HK-2 (cell line): ENCODE results near the gene ZSCAN9.

ENCODE experiments used
- DNase-seq: peaks from one replicate; pipeline ENCODE4 v3.0.0-alpha.2; 2018; ENCODE audit not compliant: unreplicated experiment

The ZSCAN9 gene

GRCh38 chr6:28225056-28225834, at the start of gene ZSCAN9:
ZSCAN9 (plus strand) TSS chr6:28225275; CDS start chr6:28227085, 1,810 bp downstream.
- peak; percentile 89 for DNase-seq

DNA sequence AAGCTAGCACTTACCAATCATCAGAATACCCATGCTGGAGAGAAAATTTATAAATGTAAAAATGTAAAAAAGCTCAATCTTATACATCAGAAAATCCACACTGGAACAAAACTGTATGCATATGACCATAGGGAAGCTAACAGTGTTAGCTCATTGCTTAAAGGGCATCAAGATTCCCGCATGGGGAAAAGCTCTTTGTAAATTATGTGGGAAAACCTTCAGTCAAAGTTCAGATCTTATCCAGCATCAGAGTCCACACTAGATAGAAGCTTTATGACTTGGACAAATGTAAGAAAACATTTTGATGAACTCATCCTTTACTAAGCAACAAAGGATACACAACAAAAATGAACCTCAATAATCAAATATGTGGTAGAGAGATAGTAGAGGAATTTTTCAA, 48.7 kb upstream of the ZSCAN9 start:
- no peak for DNase-seq

DNA sequence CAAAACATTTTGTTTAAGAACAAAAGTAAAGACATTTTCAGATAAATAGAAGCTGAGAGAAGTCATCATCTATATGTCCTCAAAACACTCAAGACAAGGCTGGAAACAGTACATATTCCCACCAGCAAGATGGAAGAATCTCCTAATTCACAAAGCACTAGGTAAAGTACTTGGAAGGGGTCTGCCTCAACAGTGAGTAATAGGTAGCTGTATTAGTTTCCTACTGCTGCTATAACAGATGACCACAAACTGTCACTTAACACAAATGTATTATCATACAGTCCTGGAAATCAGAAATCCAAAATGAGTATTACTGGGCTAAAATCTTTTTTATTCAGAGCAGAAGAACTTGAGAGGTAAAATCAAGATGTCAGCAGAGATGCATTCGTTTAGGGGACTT, 42.8 kb upstream of the ZSCAN9 start:
- no peak for DNase-seq

DNA sequence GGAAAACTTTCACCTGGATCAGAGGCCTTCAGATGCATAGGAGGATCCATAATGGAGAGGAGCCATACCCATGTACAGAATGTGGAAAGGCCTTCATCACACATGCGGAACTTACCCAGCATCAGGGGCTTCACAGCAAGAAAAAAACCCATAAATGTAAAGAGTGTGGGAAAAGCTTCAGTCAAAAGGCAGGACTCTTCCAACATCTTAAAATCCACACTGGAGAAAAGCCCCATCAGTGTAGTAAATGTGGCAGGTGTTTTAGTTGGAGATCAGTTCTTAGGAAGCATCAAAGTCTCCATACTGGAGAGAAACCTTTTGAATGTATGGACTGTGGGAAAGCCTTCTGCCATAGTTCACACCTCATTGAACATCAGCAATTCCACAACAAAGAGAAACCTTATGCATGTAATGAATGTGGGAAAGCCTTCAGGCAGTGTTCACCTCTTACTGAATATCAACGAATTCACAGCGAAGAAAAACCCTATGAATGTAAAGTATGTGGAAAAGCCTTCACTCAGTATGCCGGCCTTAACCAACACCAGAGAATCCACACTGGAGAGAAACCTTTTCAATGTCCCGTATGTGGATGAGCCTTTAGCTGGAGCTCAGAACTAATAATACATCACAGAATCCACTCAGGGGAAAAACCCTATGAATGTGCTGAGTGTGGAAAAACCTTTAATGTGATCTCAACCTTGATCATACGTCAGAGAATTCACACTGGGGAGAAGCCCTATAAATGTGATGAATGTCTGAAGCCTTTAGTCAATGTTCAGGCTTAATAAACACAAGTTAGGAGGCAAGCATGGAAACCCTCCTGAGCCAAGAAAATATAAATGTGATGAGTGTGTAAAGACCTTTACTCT, 36.7 kb upstream of the ZSCAN9 start:
- DNase-seq = no peak

- no peak for DNase-seq
Measured at GRCh38 chr6:28200020-28200419, 25.1 kb upstream of the ZSCAN9 start.

GRCh38 chr6:28203201-28203600, 21.9 kb upstream of the ZSCAN9 start:
- no peak for DNase-seq

- DNase-seq = no peak
Measured at GRCh38 chr6:28205879-28206278, 19.2 kb upstream of the ZSCAN9 start.

GRCh38 chr6:28206527-28206926, 18.5 kb upstream of the ZSCAN9 start:
- DNase-seq = no peak

DNA sequence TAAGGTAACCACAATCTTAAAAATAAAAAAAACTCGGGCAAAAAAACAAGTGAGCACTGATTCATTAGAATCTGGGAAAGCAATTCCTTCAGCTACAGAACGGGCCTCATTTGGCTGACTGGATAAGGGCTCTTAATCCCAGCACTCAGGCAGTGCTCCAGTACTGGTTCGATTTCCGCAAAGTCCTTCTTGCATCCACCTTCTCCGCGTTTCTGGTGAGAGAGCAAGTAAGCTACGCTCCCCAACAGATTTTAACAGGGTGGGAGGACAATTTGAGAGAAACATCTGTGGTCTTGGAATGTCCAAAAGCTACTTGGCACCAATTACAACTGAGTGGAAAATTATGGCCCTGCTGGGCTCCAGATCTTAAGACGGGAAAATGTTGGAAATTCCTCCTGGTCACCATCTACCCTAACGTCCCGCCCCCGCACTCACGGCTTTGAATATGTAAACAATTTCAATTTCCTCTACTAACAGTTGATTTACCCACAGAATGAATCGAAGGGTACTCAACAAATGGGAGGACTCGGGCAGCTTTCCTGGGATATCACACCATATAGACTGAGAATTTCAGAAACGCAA, 18.1 kb upstream of the ZSCAN9 start:
- DNase-seq = no peak

DNA sequence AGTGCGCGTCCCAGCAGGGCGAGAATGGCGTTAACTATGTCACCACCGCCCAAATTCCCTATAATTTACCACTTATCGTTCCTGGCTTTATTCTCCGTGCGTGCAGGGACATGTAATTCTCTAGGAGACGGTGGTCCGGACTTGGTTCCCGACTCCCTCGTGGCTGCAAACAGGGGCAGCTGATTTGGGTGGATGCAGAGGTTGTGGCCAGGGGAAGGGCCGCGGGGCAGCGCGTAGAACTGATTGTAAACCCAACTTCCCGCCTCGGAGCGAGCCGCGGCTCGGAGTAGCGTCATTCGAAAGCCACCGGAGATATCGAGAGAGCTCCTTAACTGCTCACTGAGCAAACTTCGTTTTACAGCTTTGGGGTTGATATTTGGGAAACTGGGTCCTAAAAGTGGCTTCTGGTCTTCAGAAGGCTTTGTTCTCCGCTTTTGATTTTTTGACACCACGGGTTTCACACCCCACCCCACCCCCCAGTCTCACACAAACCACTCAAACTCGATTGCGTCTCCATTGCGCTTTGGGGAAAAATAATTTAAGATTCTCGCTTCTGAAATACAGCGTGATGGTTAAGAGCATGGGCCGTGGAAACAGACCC, 17.5 kb upstream of the ZSCAN9 start:
- peak; percentile 17 for DNase-seq

- no peak for DNase-seq
Measured at GRCh38 chr6:28208111-28208659, 16.9 kb upstream of the ZSCAN9 start.

- no peak for DNase-seq
Measured at GRCh38 chr6:28209753-28210535, 15.1 kb upstream of the ZSCAN9 start.

- DNase-seq = peak; percentile 20
Measured at GRCh38 chr6:28211840-28212509, 13.1 kb upstream of the ZSCAN9 start.

GRCh38 chr6:28212510-28213212, 12.4 kb upstream of the ZSCAN9 start:
- peak; percentile 87 for DNase-seq

DNA sequence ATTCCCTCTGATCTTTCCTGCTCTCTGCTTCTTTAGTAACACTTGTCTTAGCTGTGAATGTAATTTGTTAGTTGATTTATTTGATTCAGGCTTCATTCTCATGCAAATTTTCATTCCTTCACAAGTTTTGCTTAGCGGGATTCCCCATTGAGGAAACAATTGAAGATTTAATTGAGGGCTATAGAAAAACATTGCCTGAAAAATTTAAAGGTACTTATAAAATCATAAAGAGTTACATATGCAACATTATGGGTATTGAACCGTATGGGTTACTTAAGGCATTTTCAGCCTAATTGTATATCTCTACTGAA, 11.9 kb upstream of the ZSCAN9 start:
- DNase-seq = no peak

- DNase-seq = no peak
Measured at GRCh38 chr6:28215425-28215824, 9.7 kb upstream of the ZSCAN9 start.

GRCh38 chr6:28217890-28218289, 7.2 kb upstream of the ZSCAN9 start:
- DNase-seq = no peak

DNA sequence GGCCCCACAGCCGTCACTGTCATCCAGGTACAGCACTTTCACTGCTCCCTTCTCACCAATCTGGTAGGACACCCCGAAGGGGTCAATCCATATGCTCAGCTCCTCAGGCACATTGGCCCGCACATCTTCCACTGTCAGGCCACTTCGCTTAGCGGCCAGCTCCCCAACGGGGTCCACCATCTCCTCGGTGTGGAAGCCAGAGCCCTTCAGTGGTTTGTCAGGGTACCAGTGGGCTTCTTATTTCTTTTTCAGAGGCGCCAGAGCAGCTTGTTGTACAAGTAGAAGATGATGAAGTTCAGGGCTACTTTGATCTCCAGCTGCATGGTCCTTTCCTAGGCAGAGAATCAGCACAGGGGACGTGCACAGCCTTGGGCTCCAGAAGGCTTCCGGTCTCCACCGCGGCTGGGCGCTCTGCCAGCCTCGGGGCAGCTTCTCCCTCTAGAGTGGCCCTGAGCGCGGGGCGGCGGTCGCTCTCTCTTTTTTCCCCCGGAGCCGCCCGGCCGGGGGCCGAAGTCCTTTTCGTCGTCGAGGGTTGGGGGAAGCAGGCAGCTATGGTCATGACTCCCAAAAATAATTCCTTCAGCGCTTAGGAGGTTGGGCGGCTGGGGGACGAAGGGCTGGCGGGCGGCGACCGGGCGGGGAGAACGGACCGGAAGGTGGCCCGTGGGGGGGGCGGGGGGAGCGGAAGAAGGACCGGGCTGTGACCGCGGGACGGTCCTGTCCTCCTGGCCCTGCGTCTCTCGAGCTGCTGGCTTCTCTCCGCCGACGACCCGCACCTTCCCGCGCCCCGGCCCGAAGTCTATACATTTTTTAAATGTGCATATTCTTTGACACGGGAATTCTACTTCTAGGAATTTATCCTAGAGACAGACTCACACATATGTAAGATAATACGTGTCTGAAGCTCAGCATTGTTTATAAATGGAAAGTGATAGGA, 6.5 kb upstream of the ZSCAN9 start:
- DNase-seq = peak; percentile 75
